HG03045 (cell line): ENCODE measurements around the gene ETV6.

ENCODE experiments used
- ATAC-seq: cut with Tn5 transposase; IDR thresholded peaks from one replicate; pipeline ENCODE4 v1.9.1; 2021; ENCODE audit warnings: mild to moderate bottlenecking, moderate library complexity; ENCODE audit not compliant: unreplicated experiment

Gene ETV6

GRCh38 chr12:11797317-11797913 is 147.9 kb downstream of the ETV6 start:
- ATAC-seq, result no peak

GRCh38 chr12:11798006-11798708 is 148.7 kb downstream of the ETV6 start:
- no peak for ATAC-seq

- ATAC-seq, result no peak
These were observed 149.5 kb downstream of the ETV6 start for GRCh38 chr12:11798856-11799501.

GRCh38 chr12:11799502-11799873 is 150.0 kb downstream of the ETV6 start:
- ATAC-seq, result no peak

- ATAC-seq, result no peak
These were observed 152.2 kb downstream of the ETV6 start for GRCh38 chr12:11801643-11802042.

- ATAC-seq, result no peak
These were observed 154.7 kb downstream of the ETV6 start for GRCh38 chr12:11804130-11804529.

- ATAC-seq, result no peak
These were observed 155.6 kb downstream of the ETV6 start for GRCh38 chr12:11805043-11805442.

GRCh38 chr12:11805680-11806079 is 156.2 kb downstream of the ETV6 start:
- no peak for ATAC-seq

GRCh38 chr12:11807458-11807857 is 158.0 kb downstream of the ETV6 start:
- ATAC-seq, result no peak

- no peak for ATAC-seq
These were observed 159.5 kb downstream of the ETV6 start for GRCh38 chr12:11808931-11809330.

GRCh38 chr12:11810206-11810545 is 160.7 kb downstream of the ETV6 start:
- ATAC-seq, result no peak

GRCh38 chr12:11811008-11811407 is 161.5 kb downstream of the ETV6 start:
- ATAC-seq, result no peak

GRCh38 chr12:11812241-11812585 is 162.7 kb downstream of the ETV6 start:
- ATAC-seq, result no peak

- ATAC-seq, result peak; percentile 82
These were observed 163.3 kb downstream of the ETV6 start for GRCh38 chr12:11812586-11813437.

GRCh38 chr12:11813438-11813813 is 164.0 kb downstream of the ETV6 start:
- ATAC-seq, result no peak

GRCh38 chr12:11814374-11814773 is 164.9 kb downstream of the ETV6 start:
- no peak for ATAC-seq

- ATAC-seq, result no peak
These were observed 165.9 kb downstream of the ETV6 start for GRCh38 chr12:11815397-11815796.

- ATAC-seq, result no peak
These were observed 170.2 kb downstream of the ETV6 start for GRCh38 chr12:11819643-11820042.

- ATAC-seq, result no peak
These were observed 171.0 kb downstream of the ETV6 start for GRCh38 chr12:11820476-11820875.

GRCh38 chr12:11821386-11822080 is 172.1 kb downstream of the ETV6 start:
- ATAC-seq, result no peak
